ENCODE results near the gene MYDGF. TPM values are rescaled to one million over a fixed set of nuclear protein-coding genes. Genes with fewer than 3 reads are reported as not detected.

MYDGF gene
- total RNA-seq, 3 donors from 2014 or later, result 50.2 to 85.9 (median 54.8) TPM

DNA sequence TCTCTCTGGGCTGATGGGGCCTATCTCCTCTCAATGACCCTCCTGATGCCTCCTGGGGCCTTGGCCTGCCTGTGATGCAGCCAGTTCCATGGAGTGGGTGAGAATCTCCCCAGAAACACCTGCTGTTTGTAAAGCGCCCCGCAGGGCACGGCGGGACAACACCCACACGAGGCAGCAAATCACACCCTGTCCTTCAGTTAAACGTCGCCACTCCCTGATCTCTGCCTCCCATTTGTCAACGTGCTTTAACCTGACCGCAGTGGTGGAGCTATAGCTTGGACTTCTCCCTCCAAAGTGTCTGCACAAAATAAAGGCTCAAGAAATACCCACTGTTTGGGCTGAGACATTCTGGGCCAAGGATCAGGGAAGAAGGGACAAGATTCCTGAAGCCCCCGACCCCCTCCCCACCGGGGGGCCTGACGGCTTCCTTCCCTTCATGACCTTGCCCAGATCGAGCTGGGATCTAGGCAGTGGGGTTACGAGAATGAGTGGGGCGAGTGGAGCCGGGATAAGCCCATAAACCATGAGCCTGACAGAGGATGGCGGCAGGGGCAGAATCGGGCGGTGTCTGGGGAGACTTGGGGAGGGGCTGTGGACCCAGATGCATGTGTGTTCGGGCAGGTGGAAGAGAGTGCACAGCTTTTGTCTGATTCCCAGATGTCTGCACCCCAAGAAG lies 8.0 kb downstream of the MYDGF start:
- DNase-seq (peak in 1 of 3 donors; percentile 26), ATAC-seq (peak; percentile 79)
- TF ChIP-seq, protein P1, sequence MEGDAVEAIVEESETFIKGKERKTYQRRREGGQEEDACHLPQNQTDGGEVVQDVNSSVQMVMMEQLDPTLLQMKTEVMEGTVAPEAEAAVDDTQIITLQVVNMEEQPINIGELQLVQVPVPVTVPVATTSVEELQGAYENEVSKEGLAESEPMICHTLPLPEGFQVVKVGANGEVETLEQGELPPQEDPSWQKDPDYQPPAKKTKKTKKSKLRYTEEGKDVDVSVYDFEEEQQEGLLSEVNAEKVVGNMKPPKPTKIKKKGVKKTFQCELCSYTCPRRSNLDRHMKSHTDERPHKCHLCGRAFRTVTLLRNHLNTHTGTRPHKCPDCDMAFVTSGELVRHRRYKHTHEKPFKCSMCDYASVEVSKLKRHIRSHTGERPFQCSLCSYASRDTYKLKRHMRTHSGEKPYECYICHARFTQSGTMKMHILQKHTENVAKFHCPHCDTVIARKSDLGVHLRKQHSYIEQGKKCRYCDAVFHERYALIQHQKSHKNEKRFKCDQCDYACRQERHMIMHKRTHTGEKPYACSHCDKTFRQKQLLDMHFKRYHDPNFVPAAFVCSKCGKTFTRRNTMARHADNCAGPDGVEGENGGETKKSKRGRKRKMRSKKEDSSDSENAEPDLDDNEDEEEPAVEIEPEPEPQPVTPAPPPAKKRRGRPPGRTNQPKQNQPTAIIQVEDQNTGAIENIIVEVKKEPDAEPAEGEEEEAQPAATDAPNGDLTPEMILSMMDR (IDR thresholded peaks at IDR 0.05), result no peak
- intact Hi-C loops (cut with DNase I, micrococcal nuclease), result no loop called here
- Histone ChIP-seq H3K9me3 (peaks cover 3% of the 10 kb centered on the region), H3K4me3 (no peak overlapping the region), H3K36me3 (ENCODE audit: low read depth) (no peaks in the 10 kb centered on the region), H3K4me1 (ENCODE audit: low read depth) (no peaks in the 10 kb centered on the region)

DNA sequence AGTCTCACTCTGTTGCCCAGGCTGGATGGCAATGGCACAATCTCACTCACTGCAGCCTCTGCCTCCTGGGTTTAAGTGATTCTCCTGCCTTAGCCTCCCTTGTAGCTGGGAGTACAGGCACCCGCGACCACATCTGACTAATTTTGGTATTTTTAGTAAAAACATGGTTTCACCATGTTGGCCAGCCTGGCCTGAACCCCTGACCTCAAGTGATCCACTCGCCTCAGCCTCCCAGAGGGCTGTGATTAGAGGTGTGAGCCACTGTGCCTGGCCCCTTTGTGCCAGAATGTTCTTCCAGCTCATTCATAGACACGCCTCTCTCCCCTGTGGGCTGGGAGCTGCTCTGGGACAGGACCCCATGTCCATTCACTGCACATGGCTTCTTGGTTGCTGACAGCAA lies 9.1 kb downstream of the MYDGF start:
- ATAC-seq, result no peak
- no peak overlapping the region for H3K4me3 ChIP-seq
- TF ChIP-seq, protein P1 (IDR thresholded peaks at IDR 0.05), result no peak
- H3K4me1 ChIP-seq (ENCODE audit: low read depth), result no peaks in the 10 kb centered on the region
- no peaks in the 10 kb centered on the region for H3K36me3 ChIP-seq (ENCODE audit: low read depth)
- H3K9me3 ChIP-seq, result peaks cover 3% of the 10 kb centered on the region
- intact Hi-C loops (cut with DNase I, micrococcal nuclease), result no loop called here
- no peak for DNase-seq

DNA sequence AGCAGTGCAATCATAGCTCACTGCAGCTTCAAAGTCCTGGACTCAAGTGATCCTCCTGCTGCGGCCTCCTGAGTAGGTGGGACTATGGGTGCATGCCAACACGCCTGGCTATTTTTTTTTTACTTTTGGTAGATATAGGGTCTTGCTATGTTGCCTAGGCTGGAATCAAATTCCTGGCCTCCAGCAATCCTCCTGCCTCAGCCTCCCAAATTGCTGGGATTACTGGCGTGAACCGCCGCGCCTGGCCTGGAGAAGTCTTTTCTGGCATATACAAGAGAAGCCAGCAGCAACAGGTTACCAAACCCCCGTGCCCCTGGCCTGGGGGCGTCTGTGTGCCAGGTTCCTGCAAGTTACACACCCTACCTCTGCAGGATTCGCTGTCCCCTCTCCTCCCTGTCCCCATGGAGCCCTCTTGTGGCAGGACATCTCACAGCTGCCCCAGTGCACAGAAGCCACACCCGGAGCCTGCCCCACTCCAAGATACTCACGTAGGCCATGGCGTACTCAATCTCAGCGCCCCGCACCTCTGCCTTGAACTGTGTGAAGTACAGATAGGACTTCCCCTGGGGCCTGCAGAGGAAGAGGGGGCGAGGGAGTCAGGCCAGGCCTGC lies 9.9 kb downstream of the MYDGF start:
- ATAC-seq, result peak; percentile 70
- no peak overlapping the region for H3K4me3 ChIP-seq
- peaks cover 3% of the 10 kb centered on the region for H3K9me3 ChIP-seq
- no peaks in the 10 kb centered on the region for H3K4me1 ChIP-seq (ENCODE audit: low read depth)
- H3K36me3 ChIP-seq (ENCODE audit: low read depth), result no peaks in the 10 kb centered on the region
- TF ChIP-seq, protein P1 (IDR thresholded peaks at IDR 0.05), result peak; percentile 12
- intact Hi-C loops (cut with DNase I, micrococcal nuclease), result no loop called here
- peak in 2 of 3 donors; percentile 40 to 62 for DNase-seq

DNA sequence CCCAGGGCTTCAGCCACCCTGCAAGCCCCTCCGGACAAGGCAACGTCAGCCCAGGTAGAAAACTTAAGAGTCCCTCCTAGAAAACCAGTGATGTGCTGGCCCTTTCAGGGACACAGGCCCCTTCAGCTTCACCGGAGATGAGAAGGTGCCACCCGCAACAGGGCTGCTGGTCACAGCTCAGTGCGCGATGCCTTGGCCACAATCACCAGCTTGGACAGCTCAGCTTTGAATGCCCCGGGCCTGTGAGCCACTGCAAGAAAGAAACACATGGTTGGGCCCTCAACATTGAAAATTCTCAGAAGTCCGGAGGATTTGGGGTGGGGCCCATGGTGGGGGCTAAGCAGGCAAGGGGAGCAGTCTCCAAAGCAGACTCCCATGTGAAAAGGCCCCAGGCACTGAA lies 12.3 kb downstream of the MYDGF start:
- no peak for ATAC-seq
- Histone ChIP-seq H3K36me3 (ENCODE audit: low read depth) (no peaks in the 10 kb centered on the region), H3K4me3 (no peak overlapping the region), H3K9me3 (peaks cover 3% of the 10 kb centered on the region), H3K4me1 (ENCODE audit: low read depth) (no peaks in the 10 kb centered on the region)
- intact Hi-C loops (cut with DNase I, micrococcal nuclease), result no loop called here
- no peak for DNase-seq
- TF ChIP-seq, protein P1 (IDR thresholded peaks at IDR 0.05), result no peak

DNA sequence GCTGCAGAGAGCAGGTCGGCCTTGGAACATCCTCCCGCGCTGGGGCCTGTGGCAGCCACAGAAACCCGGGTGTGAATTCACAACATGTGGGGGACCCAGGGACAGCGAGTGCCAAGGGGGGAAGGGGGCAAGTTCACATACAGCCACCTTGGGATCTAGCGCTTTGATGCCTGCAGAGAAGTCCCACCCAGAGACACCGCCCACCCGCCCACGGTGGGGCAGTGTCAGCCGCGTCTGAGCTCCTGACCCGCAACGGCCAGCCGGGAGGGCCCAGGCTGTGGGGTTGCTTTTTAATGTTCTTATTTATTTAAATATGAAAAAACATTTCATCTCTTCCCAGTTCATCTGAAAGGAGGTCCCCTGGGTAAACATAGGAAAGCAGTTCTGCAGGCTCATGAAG lies 12.9 kb downstream of the MYDGF start:
- TF ChIP-seq, protein P1 (IDR thresholded peaks at IDR 0.05), result no peak
- Histone ChIP-seq H3K36me3 (ENCODE audit: low read depth) (no peaks in the 10 kb centered on the region), H3K9me3 (peaks cover 3% of the 10 kb centered on the region), H3K4me1 (ENCODE audit: low read depth) (no peaks in the 10 kb centered on the region), H3K4me3 (no peak overlapping the region)
- intact Hi-C loops (cut with DNase I, micrococcal nuclease), result no loop called here
- no peak for DNase-seq
- no peak for ATAC-seq
